ENCODE data around the gene LASP1. TPM values are rescaled to one million over a fixed set of nuclear protein-coding genes. Genes with fewer than 3 reads are reported as not detected.

LASP1 gene
- total and polyA plus RNA-seq, 2 of the 8 experiments (the other 6 are each of a cell fraction or from before 2014, with no cell fraction given), result 114 to 180 TPM

DNA sequence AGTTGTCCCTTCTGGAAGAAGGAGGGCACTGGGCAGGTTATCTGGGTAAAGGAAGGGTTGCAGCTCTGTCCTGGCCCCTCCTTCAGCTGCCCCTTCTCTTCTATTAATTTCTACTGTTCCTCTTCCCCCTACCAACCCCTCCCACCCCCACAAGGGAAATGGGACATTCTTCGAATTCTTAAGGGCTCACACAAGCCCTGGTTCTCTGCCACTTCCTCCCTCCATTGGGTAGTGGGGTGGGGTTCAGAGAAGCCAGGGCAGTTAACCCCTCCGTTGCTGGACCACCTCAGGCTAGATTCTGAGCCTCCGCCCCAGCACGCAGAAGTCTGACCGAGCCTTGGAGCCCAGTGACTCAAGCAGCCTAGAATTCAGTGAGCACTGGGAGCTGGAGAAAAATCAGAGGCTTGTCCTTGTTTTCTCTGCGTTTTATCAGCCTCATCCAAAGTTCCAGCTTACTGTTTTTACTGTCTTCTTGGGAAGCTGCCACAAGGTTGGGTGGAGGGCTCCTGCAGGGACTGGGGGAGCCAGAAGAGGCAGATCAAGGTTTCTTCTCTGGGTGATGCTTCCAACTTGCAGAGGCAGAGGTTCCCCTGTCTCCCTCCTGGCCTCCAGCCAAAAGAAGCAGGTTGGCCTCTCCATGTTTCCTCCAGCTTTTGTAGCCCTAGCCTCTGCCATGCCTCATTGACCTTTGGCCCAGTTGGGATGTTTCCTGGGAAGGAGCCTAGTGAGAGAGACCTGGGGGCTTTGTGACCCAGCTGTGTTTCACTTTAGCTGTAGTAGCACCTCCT, 10.2 kb downstream of the LASP1 start (continued):
- TF ChIP-seq EP300 (IDR thresholded peaks at IDR 0.05; ENCODE audit: borderline replicate concordance in 1 of 2, low read depth in 2 of 2, low read length in 2 of 2) (peak in 1 of 2 experiments; percentile 42; a peak in 1 of 3 replicates), CHD7 (IDR thresholded peaks at IDR 0.05; ENCODE audit: insufficient replicate concordance, low read length) (no peak), RAD21 (IDR thresholded peaks at IDR 0.05 in 1 of 2, conservative IDR thresholded peaks at IDR 0.05 in 1 of 2; ENCODE audit: low read depth in 2 of 2, low read length in 2 of 2) (peak in 1 of 2 experiments; percentile 5; a peak in 1 of 4 replicates), TEAD4 (IDR thresholded peaks at IDR 0.05; ENCODE audit: low read depth, low read length) (peak; percentile 96), POLR2AphosphoS5 (IDR thresholded peaks at IDR 0.05; ENCODE audit: low read depth, low read length) (no peak), EZH2 (IDR thresholded peaks at IDR 0.05; ENCODE audit: low read depth, low read length, severe bottlenecking) (no peak)

Data from H1 (cell line).